ENCODE results near the gene GPR137.

GPR137 gene

GRCh38 chr11:64263021-64263946 lies 22.4 kb upstream of the GPR137 start:
- DNase-seq (ENCODE audit: low read depth in 1 of 2, low spot score in 1 of 2) = no peak

DNA sequence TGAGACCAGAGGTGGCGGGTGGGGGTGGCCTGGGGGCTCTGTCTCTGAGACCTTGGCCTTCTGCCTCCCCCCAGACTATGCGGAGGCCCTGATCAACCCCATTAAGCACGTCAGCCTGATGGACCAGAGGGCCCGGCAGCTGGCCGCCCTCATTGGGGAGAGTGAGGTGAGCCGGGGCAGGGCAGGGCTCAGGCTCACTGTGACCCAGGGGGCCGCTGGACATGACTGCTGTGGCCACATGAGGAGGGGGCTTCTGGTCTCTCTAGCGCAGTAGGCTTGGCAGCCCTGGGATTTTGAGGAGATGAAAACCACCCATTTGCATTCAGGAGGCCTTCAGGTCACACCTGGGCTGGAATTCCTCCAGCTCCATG lies 21.7 kb upstream of the GPR137 start:
- no peak for DNase-seq (ENCODE audit: low read depth in 1 of 2, low spot score in 1 of 2)

- DNase-seq (ENCODE audit: low read depth in 1 of 2, low spot score in 1 of 2) = no peak
These were observed 21.2 kb upstream of the GPR137 start for GRCh38 chr11:64264371-64264852.

DNA sequence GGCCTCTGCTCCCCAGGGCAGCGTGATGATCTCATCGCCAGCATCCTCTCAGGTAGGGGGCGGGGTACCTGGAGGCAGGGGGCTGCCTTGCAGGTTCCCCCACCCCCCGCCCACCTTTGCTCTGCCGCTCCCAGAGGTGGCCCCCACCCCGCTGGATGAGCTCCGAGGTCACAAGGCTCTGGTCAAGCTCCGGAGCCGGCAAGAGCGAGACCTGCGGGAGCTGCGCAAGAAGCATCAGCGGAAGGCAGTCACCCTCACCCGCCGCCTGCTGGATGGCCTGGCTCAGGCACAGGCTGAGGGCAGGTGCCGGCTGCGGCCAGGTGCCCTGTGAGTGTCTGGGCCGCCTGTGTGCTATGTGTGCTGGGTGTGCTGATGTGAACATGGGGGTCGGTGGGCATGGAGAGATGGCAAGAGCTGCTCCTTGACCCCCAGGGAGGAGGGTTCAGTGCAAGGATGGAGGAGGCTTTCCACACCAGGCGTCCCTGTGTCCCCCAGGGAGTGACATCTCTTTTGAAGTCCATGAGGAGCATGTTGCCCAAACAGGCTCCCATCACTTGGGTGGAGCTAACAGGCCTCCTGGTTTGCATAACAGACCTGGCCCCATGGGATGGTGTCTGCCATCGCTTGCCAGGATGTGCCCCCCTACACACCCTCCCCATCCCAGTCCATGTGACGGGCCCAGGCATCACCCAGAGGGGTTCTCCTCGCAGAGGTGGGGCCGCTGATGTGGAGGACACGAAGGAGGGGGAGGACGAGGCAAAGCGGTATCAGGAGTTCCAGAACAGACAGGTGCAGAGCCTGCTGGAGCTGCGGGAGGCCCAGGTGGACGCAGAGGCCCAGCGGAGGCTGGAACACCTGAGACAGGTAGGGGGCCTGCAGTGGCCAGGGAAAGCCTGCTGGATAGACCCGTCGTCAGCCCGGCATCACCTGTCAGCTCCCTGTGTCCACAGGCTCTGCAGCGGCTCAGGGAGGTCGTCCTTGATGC lies 20.2 kb upstream of the GPR137 start:
- no peak for DNase-seq (ENCODE audit: low read depth in 1 of 2, low spot score in 1 of 2)

DNA sequence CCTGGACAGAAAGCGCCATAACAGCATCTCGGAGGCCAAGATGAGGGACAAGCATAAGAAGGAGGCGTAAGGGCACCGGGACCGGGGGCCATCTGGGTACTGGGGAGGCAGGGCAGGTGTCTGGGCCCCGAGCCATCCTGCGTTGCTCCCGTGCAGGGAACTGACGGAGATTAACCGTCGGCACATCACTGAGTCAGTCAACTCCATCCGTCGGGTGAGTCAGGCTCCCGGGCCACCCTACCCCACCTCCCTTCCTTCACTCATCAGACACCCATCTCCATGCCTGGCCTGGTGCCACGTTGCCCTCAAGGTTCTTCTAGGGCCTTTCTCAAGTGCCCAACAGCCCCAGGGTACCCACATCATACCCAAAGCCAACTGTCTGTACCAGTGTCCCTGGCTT lies 19.3 kb upstream of the GPR137 start:
- DNase-seq (ENCODE audit: low read depth in 1 of 2, low spot score in 1 of 2) = no peak

- no peak for DNase-seq (ENCODE audit: low read depth in 1 of 2, low spot score in 1 of 2)
These were observed 18.3 kb upstream of the GPR137 start for GRCh38 chr11:64267207-64267945.

GRCh38 chr11:64268025-64268892 lies 17.4 kb upstream of the GPR137 start:
- no peak for DNase-seq (ENCODE audit: low read depth in 1 of 2, low spot score in 1 of 2)

- DNase-seq (ENCODE audit: low read depth in 1 of 2, low spot score in 1 of 2) = no peak
These were observed 16.6 kb upstream of the GPR137 start for GRCh38 chr11:64268893-64269539.

DNA sequence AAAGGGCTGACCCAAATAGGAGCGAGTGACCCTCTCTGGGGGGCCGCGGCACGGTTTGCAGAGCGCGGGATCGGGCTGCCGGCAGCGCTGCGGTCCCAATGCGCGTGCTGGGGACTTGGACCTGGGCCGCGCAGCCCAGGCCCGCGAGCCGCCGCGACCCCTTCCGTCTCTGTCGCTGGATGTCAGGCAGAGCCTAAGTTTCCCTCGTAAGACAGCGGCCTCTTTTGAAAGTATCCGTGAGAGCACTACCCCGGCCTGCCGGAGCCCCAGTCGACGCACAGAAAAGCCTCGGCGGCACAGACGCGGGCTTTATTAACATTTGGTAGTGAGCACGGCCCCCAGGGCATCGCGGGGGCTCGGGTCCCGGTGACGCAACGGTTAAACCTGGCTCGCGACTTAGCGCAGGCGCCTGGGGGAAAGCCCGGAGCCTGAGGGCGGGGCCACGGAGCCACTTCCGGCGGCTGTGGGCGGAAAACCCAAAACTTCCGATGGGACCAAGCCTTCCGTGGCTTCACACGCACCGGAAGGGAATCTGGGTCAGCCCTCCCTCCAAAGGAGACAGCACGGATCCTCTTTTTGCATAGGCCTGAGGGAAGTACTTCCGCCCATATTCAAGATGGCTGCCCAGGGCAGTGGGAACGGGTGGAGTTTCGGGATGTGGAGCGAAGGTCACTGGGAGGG lies 16.0 kb upstream of the GPR137 start:
- DNase-seq (ENCODE audit: low read depth in 1 of 2, low spot score in 1 of 2) = peak; percentile 95 to 98

DNA sequence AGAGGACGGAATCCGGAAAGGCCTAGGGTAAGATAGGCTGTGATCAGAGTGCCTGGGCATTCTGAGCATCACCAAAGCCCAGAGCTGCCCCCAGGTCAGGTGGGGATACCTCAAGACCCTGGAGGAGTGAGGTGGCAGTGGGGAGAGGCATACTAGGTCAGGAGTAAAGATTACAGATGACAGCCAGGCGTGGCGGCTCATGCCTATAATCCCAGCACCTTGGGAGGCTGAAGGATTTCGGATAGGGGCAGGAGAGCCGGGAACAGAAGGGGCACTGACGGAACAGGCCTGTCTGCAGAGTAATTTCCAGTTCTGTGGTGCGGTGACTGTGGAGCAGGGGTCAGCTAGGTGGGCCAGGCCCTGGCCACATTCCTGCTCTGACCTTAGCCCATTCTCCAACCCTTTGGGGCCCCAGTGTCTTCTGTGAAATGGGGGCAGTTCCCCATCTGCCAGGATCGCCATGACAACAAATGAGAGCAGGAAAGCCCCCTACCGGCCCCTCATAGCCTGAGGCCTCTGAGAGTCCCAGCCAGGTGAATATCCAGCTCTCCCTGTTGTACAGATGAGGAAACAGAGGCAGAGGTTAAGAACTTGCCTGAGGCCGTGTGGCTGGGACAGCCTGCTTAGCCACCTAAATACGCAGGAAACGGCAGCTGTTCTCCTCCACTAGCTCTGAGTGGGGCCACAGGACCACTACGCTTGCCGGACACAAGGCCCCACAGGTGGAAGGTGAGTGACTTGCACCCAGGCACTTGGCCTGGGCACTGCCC lies 10.4 kb upstream of the GPR137 start:
- DNase-seq (ENCODE audit: low read depth in 1 of 2, low spot score in 1 of 2) = no peak

DNA sequence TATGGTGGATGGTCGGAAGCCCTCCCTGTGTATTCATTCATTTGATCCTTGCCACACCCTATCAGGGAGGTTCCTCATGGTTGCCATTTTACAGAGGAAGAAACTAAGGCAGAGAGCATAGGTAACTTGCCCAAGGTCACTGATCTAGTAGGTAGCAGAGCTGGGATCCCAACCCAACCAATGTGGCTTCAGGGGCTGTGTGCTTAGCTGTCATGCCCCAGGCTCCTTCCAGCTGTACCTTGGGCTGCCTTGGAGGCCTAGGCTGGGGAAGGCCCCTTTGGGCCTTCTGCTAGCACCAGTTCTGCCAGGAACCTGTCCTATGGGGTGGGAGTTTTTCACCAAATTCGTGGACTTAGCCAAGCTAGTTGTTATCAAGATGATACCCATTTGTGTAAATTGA lies 9.8 kb upstream of the GPR137 start:
- DNase-seq (ENCODE audit: low read depth in 1 of 2, low spot score in 1 of 2) = no peak

DNA sequence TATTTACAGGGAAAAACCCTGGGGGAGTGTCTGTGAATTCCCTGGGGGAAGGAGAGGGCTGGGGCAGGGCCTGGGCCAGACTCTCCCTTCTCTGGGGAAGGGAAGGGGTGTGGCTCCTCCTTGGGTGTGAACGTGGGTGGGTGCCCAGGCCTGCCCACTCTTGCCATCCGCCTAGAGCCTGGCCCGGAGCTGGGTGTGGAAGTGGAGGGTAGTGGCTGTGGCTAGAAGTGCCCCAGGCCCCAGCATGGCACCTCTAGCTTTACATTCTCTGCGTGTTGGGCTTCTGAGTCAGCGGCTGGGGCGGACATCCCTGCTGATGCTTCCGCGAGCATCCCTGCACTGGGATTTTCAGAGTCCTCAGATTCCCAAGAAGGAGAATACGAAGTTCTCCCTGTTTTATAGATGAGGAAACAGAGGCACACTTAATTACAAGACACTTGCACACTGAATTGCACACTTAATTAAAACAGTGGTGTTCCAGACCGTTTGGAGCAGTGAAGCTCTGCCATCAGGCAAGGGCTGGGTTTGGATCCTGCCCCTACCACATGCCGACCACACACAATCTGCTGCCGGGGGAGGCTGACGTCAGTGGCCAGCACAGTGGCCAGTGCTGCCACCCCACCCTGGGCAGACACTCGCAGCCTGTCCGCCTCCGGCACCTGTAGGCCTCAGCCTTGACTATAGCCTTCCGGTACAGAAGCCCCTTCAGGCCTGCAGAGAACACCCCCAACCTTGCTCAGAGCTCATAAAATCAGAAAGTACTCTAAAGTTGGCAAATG lies 8.8 kb upstream of the GPR137 start:
- DNase-seq (ENCODE audit: low read depth in 1 of 2, low spot score in 1 of 2) = no peak

DNA sequence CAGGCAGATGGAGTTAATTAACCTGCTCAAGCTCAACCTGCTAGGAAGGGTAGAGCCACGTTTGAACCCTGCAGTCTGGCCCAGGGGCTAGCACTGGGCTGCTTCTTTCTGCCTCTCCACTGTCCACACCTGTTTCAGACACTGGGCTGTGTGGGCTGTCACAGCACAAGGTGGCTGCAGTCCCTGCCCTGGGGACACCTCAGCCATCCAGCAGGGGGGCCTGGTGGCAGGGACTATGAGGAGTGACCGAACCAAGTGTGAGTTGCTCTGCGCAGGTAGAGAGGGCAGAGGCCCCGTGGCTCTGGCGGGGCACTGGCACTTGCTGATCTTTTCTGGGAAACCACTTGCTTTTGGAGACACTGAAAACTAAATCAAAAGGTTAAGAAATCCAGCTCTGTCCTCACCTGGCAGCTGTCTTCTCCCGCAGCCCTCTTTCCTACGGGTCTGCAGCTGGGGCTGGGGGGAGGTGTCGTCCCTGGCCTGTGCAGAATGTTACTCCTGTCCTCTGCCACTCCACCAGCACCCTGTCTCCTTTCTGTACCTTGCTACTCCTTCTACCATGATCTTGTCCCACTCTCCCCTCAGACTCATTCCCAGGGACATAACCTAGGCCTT lies 7.0 kb upstream of the GPR137 start:
- no peak for DNase-seq (ENCODE audit: low read depth in 1 of 2, low spot score in 1 of 2)

DNA sequence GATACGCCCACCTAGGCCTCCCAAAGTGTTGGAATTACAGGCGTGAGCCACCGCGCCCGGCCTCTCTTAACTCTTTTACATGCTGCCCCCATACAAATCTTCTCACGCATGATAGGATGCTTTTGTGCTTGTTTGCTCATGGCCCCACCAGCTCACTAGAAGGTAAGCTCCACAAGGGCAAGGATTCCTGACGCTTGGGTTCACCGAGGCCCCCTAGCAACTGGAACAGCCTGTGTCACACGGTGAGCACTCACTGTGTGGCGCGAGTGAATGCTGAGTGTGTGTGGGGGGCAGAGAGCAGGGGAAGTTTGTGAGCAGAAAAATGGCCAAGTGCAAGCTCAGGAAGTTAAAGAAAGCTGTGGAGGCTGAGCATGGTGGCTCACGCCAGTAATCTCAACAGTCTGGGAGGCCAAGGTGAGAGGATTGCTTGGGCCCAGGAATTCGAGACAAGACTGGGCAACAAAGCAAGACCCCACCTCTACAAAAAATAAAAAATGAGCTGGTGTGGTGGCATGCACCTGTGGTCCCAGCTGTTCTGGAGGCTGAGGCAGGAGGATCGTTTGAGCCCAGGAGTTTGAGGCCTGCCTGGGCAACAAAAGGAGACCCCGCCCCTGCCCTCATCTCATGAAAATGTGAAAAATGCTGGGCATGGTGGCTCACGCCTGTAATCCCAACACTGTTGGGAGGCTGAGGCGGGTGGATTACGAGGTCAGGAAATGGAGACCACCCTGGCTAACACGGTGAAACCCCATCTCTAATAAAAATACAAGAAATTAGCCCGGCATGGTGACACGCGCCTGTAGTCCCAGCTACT lies 3.5 kb upstream of the GPR137 start:
- no peak for DNase-seq (ENCODE audit: low read depth in 1 of 2, low spot score in 1 of 2)

- no peak for DNase-seq (ENCODE audit: low read depth in 1 of 2, low spot score in 1 of 2)
These were observed 2.6 kb upstream of the GPR137 start for GRCh38 chr11:64283092-64283491.
